NCI-H2227 treated with DMSO at 0.1 percent for 48 hours (cell line): Measurements from ENCODE around the gene TJP3.
"Not testable (repeated sequence)": the region's sequence is repeated elsewhere in the genome, so short reads cannot be mapped to it uniquely, and the experiment has no call there.

Experiments used
- DNase-seq: peaks from one replicate; lab custom pipeline; 2025; lab: John Stamatoyannopoulos, UW

The TJP3 gene, protein sequence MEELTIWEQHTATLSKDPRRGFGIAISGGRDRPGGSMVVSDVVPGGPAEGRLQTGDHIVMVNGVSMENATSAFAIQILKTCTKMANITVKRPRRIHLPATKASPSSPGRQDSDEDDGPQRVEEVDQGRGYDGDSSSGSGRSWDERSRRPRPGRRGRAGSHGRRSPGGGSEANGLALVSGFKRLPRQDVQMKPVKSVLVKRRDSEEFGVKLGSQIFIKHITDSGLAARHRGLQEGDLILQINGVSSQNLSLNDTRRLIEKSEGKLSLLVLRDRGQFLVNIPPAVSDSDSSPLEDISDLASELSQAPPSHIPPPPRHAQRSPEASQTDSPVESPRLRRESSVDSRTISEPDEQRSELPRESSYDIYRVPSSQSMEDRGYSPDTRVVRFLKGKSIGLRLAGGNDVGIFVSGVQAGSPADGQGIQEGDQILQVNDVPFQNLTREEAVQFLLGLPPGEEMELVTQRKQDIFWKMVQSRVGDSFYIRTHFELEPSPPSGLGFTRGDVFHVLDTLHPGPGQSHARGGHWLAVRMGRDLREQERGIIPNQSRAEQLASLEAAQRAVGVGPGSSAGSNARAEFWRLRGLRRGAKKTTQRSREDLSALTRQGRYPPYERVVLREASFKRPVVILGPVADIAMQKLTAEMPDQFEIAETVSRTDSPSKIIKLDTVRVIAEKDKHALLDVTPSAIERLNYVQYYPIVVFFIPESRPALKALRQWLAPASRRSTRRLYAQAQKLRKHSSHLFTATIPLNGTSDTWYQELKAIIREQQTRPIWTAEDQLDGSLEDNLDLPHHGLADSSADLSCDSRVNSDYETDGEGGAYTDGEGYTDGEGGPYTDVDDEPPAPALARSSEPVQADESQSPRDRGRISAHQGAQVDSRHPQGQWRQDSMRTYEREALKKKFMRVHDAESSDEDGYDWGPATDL

DNA sequence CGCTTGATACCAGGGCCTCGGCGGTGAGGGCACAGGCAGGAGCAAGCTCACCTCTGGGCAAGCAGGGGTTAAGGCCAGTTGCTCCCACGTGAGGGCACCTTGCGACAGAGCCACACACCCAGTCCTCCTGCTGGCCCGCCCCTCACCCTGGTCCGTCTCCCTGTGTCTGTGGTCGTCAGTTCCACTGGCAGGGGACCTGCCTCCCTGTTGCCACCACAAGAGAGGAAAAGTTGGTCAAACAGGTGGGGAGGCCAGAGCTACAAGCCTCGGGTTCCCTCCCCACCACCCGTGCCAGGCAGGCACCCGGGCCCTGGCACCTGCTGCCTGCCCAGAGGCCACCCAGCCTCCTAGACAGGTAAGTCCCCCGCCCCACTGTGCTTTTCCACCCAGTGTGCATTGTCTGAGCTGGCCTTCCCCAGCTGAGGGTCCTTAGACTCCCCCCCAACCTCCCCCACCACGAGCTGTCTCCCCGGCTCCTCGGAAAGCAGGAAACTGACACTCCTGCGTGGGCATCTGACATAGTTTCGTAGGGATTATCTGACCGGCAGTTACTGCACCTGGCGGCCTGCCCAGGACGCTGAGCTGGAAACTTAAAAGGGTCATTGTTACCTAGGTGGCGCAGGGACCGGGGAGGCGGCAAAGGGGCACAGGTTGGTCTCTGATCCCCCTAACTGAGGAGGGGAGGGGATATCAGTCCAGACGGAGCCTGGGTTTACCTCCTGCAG, at the start of gene TJP3:
TSS of gene TJP3 (plus strand) at position 178 of the 725 bp plus-strand sequence. CDS start 20,049 bp downstream, outside the sequence.
- no peak for DNase-seq

DNA sequence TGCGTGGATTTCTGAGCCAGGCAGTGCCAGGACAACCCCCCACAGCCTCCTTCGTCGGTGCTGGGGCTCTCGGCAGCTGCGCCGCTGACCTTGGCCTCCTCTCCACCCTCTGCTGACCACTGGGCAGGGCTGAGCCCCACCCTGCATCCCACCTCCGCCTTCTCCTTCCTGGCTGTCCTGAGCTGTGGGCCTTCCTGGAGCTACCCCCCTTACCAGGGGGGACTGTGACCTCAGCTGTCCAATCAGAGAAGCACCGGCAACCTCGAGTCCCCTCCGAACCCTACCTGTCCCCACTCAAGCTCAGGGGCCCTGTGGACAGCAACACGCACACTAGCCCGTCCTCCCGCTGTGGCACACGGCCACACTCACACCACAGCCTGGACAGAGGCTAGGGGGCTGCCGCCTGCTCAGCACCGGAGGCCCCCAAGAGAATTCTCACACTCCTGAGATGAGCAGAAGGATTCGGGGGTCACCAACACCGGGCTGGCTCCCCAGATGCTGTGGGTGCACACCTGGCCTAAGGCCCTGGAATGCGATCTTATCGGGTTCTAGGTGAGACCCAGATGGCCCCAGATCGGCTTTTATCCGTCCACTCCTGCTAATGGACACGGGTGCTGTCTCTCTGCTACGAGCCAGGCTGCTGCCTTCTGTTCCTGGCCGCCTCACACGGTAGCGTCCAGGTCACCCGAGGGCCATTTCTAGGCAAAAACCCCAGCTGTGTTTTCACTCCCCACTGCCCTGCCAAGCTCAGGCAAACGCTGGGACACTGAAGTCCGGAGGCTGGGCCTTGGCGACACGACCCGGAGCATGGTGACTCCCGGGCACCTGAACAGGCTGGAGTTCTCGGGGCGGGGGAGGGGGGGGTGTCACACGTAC, 49.1 kb upstream of the TJP3 start:
- DNase-seq, result no peak

DNA sequence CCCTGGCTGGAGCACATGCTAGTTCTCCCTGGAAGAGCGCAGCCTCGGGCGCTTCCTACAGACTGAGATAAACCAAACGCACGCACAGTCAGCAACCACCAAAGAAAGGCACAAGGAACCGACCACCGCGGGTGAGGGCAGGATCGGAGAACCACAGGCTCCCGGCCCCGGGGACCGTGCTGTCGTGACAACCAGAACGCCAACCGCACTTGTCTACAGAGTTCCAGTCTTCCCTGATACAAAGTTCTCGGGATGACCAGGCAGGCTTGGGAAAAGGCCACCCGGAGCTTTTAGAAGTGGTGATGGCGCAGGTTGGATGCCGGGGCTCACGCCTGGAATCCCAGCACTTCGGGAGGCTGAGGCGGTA, 48.5 kb upstream of the TJP3 start:
- DNase-seq, result no peak

DNA sequence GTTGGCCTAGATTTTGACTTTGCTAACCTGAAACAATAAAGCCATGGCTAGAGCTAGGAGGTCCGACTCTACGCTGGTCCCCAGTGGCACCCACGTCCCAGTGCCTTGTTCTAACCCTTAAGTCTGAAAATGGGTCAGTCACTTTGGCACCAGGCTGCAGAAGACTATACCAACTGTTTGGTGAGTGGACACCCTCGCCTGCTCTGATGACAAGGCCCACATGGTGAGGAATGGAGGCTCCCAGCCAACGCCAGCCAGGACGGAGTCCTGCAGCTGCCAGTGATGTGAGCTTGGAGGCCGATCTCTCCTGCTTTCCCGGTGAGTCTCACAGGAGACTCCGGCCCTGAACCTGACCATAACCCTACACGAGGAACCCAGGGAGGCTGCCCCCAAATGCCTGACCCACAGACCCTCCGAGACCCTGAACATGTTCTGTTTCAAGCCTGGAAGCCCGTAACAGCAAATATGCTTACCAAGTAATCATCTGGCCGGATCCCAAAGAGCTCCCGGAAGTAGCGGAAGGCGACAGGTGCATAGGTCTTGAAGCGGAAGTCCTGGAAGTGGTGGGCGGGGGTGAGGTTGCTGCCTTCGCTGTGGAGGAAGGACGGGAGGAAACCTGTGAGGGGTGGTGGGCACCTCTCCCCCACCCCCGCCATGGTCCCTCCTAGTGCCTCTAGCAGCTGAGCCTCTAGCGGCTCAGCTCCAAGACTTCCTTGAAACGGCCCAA, 47.5 kb upstream of the TJP3 start:
- no peak for DNase-seq

DNA sequence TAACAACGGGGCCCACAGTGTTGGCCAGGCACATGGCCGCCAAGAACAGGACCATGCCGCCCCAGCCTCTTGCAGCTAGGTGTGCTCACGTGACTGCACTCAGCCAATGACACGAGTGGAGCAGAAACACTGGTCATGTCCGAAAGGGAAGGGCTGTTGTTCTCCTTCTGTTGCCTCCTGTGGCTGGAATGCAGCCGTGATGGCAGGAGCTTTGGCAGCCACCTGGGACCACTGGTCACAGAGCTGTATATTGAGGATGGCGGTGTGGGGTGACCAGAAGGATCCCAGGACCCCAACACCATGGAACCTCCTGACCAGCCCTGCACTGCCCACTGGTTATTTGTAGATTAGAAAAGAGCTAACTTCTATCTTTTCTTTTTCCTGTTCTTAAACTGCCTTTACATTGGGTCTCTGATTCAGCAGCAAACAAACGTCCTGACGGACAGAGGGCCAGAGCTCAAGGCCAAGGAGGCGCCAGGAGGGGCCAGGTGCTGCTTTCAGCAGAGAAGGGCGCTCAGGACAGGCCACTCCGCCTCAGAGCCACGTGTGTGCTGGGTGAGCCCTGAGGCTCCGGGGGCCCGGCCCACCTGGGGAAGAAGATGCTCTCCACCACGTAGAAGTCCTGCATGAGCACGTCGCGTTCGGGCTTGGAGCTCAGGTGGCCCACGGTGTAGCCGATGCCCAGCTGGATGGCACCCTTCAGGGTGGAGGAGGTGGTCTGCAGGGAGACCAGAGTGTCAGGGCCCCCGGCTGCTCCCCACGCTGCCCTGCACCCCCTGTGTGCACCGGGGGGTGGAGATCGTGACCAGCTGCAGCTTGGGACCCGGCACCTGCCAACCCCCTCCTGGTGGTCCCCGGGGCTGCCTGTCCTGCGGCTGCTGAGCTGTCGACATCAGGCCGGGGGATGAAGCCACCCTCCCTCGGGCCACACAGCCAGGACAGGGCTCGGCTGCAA, 46.6 kb upstream of the TJP3 start:
- no peak for DNase-seq

DNA sequence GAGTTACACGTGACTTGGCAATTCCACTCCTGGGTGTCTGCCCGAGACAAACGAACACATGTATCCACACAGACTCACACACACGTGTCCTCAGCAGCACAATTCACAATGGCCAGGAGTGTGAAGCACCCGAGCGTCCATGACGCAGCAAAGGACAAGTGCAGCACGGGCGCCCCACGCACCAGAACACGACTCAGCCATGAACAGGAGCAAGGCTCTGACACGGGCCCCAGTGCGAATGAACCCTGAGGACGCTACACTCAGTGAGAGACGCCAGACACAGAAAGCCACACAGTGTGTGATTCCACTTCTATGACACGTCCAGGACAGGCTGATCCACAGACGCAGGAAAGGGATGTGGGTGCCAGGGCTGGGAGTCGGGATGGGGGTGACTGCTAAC, 44.3 kb upstream of the TJP3 start:
- no peak for DNase-seq

DNA sequence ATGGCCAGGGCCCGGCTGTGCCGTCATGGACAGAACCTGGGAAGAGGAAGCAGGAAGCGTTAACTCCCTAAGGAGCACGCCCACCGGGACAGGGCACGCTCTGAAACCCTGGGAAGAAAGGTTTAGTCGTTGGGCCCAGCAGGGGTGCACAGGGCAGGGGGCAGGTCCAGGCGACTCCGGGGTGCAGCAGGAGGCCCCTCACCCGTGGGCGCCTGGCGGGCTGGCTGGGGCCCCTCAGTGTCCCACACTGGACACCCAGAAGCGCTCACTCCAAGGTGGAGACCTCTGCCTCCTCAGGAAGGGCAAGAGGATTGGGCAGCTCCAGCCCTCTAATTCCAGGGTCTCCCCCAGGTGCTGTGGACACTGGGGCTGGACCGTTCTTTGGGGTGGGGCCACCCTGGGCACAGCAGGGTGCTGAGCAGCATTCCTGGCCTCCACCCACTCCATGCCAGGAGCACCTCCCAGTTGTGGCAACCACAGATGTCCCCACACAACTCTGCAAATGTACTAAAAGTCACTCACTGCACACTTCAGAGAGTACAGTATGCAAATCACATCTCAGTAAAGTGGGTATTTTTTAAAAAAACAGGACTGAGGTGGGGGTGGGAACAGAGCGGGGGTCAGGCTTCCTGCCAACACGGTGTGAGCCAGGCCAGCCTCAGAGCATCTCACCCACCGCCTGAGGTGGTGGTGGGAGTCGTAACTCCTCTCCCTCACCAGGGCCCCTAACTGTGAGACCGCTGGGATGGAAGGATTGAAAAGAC, 43.1 kb upstream of the TJP3 start:
- no peak for DNase-seq

DNA sequence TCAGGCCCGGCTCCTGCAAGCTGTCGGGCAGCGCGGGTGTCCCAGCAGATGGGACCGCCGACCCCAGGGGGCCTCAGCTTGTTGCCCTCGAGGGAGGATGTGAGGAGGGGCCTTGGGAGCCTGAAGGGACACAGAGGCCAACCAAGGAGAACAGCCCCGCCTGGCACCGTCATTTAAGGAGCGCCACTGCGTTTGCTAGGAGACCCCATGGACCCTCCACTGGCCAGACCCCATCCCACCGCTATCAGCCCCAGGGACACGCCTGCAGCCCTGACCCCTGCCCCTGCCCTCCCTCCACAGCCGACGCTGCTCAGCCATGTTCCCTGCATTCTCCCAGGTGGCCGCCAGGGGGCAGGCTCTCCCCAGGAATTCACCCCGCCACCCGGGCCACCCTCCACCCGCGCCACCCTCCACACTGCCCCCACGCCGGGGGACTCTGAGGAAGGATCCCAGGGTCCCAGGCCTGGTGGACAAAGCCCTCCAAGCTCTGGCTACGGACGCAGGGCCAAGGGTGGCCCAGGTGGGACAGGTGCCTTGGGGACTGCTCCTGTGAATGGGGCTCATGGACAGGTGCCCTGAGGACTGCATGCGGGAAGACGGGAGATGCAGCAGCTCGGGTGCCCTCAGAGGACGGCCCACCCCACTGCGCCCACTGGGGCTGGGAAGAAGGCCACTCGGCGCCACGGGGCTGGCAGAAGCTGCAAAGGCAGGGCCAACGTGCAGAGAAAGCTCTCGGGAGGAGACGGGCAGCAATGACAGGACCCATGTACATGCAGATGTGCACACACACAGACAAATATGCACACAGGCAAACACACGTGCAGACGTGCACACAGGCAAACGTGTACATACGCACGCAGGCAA, 42.3 kb upstream of the TJP3 start:
- DNase-seq, result no peak

DNA sequence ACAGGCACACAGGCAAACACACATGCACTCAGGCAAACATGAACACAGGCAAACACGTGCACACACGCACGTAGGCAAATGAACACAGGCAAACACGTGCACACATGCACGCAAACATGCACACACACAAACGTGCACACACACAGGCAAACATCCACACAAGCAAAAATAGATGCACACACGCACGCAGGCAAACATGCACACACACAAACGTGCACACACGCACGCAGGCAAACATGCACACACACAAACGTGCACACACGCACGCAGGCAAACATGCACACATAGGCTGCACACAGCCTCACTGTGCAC, 41.7 kb upstream of the TJP3 start:
- DNase-seq, result not testable (repeated sequence)

DNA sequence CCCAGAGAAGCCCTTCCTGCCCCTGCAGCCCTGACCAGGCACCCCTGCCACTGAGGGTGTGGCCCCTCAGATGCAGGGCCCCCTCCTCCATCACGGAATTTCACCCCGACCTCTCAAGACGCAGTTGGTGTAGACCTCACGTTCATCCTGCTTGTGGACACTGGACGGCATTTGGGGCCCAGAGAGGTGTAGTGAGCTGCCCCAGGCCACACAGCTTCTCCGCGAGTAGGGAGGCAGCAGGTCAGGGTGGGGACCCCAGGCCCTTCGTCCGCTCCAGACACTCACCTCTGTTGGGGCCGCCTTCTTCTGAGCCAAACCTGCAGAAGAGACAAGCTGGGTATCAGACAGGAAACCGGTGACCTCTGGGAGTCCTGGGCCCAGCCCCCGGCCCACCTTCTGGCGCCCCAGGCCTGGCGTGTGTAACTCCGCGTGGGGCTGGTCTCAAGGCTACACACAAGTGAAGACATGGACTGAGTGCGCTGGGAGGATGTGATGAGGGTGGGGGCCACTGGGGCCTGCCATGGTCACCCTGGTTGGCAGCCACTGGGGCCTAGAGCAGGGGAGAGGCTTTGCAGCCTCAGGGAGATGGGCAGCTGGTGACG, 41.0 kb upstream of the TJP3 start:
- no peak for DNase-seq

DNA sequence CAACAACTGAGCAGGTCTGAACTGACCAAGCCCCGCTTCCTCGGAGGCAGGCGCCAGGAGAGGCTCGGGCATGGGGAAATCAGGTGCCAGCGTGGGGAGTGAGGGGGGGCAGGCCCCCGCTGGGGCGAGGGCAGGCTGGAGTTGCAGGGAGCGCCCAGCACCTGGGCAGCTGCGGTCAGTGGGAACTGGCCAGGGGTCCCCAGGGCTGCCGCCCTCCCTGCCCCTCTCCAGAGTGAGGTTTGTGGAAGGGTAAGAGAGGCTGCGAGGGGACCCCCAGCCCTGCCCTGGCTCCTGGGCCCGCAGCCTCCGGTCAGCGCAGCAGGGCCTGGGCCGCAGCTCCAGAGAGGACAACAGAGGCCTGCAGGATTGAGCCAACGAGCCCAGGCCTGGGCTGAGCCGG, 40.4 kb upstream of the TJP3 start:
- no peak for DNase-seq

DNA sequence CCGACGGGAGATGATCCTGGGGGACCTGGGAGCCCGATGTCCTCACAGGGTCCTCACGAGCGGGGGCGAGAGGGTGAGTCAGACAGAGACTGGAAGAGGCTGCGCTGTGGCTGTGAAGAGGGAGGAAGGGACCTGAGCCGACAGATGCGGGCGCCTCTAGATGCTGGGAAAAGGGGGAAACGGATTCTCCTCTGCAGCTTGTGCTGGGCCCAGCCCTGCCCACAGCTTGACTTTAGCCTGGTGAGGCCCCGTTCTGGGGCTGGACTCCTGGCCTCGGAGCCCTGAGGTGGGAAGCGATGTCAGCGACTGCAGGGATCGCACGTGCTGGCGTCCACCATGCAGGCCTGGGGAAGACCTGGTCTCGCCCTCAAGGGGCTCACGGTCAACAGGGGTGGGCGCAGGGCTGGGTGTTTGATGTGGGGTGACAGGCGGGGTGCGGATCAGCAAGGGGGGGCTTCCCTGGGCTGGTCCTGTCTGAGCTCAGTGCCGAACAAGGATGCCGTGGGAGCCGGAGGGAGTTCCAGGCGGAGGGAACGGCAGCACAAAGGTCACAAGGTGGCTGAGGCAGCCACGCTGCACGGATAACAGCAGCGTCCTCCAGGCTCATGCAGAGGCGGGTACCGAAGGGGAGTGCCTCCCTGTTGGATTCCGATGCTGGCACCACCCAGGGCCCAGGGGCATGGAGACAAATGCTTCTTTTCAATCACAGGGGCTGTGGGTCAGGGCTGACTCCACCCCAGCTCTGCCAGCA, 39.7 kb upstream of the TJP3 start:
- DNase-seq, result no peak

DNA sequence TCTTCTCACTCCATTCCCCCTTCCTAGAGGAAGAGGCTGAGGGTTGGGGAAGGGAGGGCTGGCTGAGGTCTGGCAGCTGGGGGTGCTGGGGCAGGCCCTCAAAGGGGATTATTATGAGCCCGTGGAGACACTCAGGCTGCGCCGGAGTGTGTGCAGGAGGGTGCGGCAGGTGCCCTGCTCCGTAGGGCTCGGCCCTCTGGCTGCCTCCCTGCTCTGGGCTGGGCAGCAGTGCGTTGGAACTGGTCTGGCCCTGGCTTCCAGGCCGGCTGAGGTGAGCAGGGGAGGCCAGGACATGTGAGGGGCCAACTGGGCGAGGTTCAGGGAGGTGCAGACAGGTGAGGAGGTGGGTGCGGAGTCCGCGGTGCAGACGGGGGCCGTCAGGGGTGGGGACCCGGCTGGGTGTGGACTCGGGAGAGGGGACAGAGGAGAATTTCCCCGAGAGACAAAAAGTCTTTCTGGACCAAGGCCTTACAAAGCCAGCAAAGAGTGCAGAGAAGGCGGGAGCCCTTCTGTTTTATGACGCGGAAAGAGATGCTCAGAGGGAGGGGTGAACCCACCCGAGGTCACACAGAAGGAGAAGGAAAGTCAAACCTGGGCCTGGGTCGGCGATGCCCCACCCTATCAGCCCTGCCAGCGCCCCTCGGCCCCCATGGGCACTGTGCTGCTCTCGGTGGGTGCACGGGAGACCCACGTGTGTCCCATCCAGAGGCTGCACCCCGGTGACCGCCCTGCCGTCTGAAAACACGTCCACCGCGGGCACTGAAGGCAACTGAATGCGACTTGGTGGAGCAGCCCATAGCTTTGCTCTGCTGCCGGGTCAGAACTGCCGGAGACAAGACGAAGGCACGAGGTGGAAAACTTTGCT, 38.9 kb upstream of the TJP3 start:
- DNase-seq, result no peak

DNA sequence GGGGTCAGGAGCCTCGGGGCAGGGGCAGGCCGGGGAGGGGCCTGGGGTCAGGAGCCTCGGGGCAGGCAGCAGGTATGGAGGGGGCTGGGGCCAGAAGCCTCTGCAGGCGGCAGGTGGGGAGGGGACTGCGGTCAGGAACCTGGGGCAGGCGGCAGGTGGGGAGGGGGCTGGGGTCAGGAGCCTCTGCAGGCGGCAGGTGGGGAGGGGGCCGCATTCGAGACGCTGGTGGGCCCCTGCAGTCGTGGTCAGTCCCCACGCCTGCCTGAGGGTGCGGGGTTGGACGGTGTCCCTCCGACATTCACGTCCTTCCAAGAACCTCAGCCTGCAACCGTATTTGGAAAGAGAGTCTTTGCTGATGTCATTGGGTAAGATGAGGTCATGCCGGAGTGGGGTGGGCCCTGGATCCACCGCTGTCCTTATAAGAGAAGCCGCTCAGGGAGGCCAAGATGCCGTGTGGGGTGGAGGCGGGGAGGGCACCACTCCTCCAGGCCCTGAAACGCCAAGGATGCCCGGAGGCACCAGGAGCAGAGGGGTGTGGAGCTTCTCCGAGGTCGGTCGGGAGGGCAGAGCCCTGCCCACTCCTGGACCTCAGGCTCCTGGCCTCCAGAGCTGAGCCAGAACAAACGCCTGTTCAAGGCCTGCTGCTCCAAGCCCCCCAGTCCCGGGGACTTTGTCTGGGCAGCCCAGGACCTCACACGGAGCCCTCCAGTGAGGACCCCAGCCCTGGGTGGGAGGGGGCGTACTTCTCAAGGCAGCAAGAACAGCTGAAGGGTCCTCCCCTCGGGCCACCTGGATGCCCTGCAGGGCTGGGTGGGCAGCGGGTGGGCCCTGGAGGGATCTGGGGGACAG, 38.0 kb upstream of the TJP3 start:
- DNase-seq, result no peak
